Spleen (tissue), 11 donors: ENCODE results near the gene CLEC4G. TPM values are rescaled to one million over a fixed set of nuclear protein-coding genes. Genes with fewer than 3 reads are reported as not detected.
A peak's percentile ranks its signal among the peaks of the same experiment; 100 is the strongest.

Experiments used
- DNase-seq: peaks from one replicate; pipeline ENCODE4 v3.0.0-alpha.2; 2020
- H3K27ac ChIP-seq, 8 donors: fragments of 200-600 bp; sonication (generic) in 7 of 8; 1 replicate in 4 of 8; 2 replicates in 4 of 8; pipeline versions ENCODE4 v1.5.0 to v1.8.0; 2016 to 2021; ENCODE audit warnings: inconsistent platforms in 4 of 8, mild to moderate bottlenecking in 4 of 8, moderate library complexity in 1 of 8
- H3K27me3 ChIP-seq, 7 donors: fragments of 200-600 bp; sonication (generic) in 6 of 7; replicated peaks in 1 of 7; 1 replicate in 4 of 7; 2 replicates in 3 of 7; pipeline versions ENCODE4 v1.5.0 to v1.8.0; 2016 to 2021; ENCODE audit warnings: inconsistent platforms in 3 of 7, mild to moderate bottlenecking in 1 of 7
- H3K36me3 ChIP-seq, 6 donors: fragments of 200-600 bp; sonication (generic) in 5 of 6; 1 replicate in 4 of 6; 2 replicates in 2 of 6; pipeline versions ENCODE4 v1.5.0 to v1.8.0; 2016 to 2021; ENCODE audit warnings: inconsistent platforms in 2 of 6
- H3K4me1 ChIP-seq, 6 donors: fragments of 200-600 bp; sonication (generic) in 5 of 6; 1 replicate in 3 of 6; 2 replicates in 3 of 6; pipeline versions ENCODE4 v1.5.0 to v1.8.0; 2016 to 2021; ENCODE audit warnings: inconsistent platforms in 3 of 6
- H3K4me3 ChIP-seq, 8 donors: fragments of 200-600 bp; sonication (generic) in 7 of 8; 1 replicate in 4 of 8; 2 replicates in 4 of 8; pipeline versions ENCODE4 v1.5.0 to v1.8.0; 2016 to 2021; ENCODE audit warnings: inconsistent platforms in 4 of 8, mild to moderate bottlenecking in 4 of 8, moderate library complexity in 2 of 8
- H3K9me3 ChIP-seq, 8 donors: fragments of 200-600 bp; sonication (generic) in 7 of 8; 1 replicate in 4 of 8; 2 replicates in 4 of 8; pipeline versions ENCODE4 v1.5.0 to v1.8.0; 2016 to 2021; ENCODE audit warnings: inconsistent platforms in 4 of 8
- CTCF ChIP-seq, 11 experiments: fragments of 200-600 bp in 7 of 11; fragments of 450-650 bp in 4 of 11; sonication (generic) in 4 of 11; IDR thresholded peaks in 8 of 11; conservative IDR thresholded peaks in 3 of 11; 1 replicate in 7 of 11; 2 replicates in 4 of 11; pipeline versions ENCODE4 v1.4.0 to v1.8.0; 2016 to 2021; ENCODE audit warnings: antibody characterized with exemption in 11 of 11, inconsistent platforms in 4 of 11, mild to moderate bottlenecking in 1 of 11
- POLR2A ChIP-seq, 3 donors: fragments of 450-650 bp; IDR thresholded peaks; one replicate each; pipeline ENCODE4 v1.5.1; 2017; ENCODE audit warnings: antibody characterized with exemption in 3 of 3, mild to moderate bottlenecking in 1 of 3
- POLR2AphosphoS5 ChIP-seq, 3 donors: sonication (generic); formaldehyde crosslinking; IDR thresholded peaks; one replicate each; pipeline ENCODE4 v1.5.1; 2017; ENCODE audit warnings: antibody characterized with exemption in 3 of 3
- WGBS, 5 donors: extraction: QIAGEN DNeasy Blood & Tissue Kit in 3 of 5; methylation state at CpG; one replicate each; pipeline versions ENCODE4 v1.1.5 to v1.1.7; 2013 to 2018; 5-methylcytosine and 5-hydroxymethylcytosine counted together
- intact Hi-C: fragments of 100-400 bp; cut with DNase I; formaldehyde crosslinking; loops from one replicate; pipeline ENCODE4 v1.15.0; 2023; ENCODE audit warnings: low total_unique reads
- polyA plus RNA-seq, 3 donors: library from polyadenylated mRNA; stranded (reverse); fragments of 200-250 nt; gene quantifications; one replicate each; pipeline ENCODE4 v1.2.1, GENCODE V29; 2013
- total RNA-seq, 7 donors: library from RNA; depleted of rRNA in 3 of 7; stranded (reverse); fragments of >200 nt in 3 of 7; fragmentation: NEBNext Ultra II Directional in 4 of 7; extraction: Animal tissue kit (Norgen Biotek cat#: 25700) in 4 of 7; gene quantifications; one replicate each; pipeline versions ENCODE4 v1.1.0 to v1.2.1, GENCODE V29; 2016 to 2021
- donor health status: healthy with polysubstance abuse.
- donor health status: DM: no; HTN: no; CAD: no; lungs with moderate emphysema.
- donor health status: DM: no; HTN: no; CAD: no.
- donor health status: Bipolar disorder and iron deficiency.
- donor health status: healthy.
- donor health status: DM: no; HTN: no; CAD: no.
- donor health status: DM: yes; HTN: yes; CAD: no.

CLEC4G gene
- total and polyA plus RNA-seq, 10 donors = 0.34 to 4.0 (median 1.0) TPM; not detected in 1

GRCh38 chr19:7703332-7703731 is 28.6 kb downstream of the CLEC4G start:
- Histone ChIP-seq H3K4me1 (peaks cover 19 to 95% (median 66%) of the 10 kb centered on the region in 6 donors), H3K27ac (peak overlapping the region in 5 of 8 donors; percentile 70 to 94 (median 87)), H3K36me3 (no peaks in the 10 kb centered on the region), H3K27me3 (peaks cover 0 to 9% (median 0%) of the 10 kb centered on the region in 7 donors), H3K4me3 (no peak overlapping the region), H3K9me3 (no peaks in the 10 kb centered on the region)
- DNase-seq = peak; percentile 73
- intact Hi-C loops = no loop called here
- 76 to 83% (median 78%) methylated on average over 8 of the region's 8 CpGs for WGBS, 5 donors
- TF ChIP-seq CTCF (IDR thresholded peaks at IDR 0.05 in 8 of 11, conservative IDR thresholded peaks at IDR 0.05 in 3 of 11) = no peak
- no peak for TF ChIP-seq POLR2A (IDR thresholded peaks at IDR 0.05)
- no peak for TF ChIP-seq POLR2AphosphoS5 (IDR thresholded peaks at IDR 0.05)

- H3K27me3 ChIP-seq = peaks cover 0 to 23% (median 0%) of the 10 kb centered on the region in 7 donors
- peak within 1 kb of the TSS; percentile 48 to 90 (median 80) for H3K27ac ChIP-seq
- peaks cover 9 to 95% (median 55%) of the 10 kb centered on the region in 6 donors for H3K4me1 ChIP-seq
- WGBS, 5 donors = 38 to 60% (median 42%) methylated on average over 20 of the region's 20 CpGs
- H3K4me3 ChIP-seq = peak within 1 kb of the TSS in 6 of 8 donors; percentile 5 to 59 (median 20)
- H3K36me3 ChIP-seq = peaks cover 0 to 4% (median 0%) of the 10 kb centered on the region in 6 donors
- H3K9me3 ChIP-seq = no peaks in the 10 kb centered on the region
- TF ChIP-seq POLR2AphosphoS5 (IDR thresholded peaks at IDR 0.05) (peak in 2 of 3 donors; percentile 64 to 81), CTCF (IDR thresholded peaks at IDR 0.05 in 8 of 11, conservative IDR thresholded peaks at IDR 0.05 in 3 of 11) (no peak), POLR2A (IDR thresholded peaks at IDR 0.05) (peak in 2 of 3 donors; percentile 30 to 49)
- intact Hi-C loops = no loop called here
- peak; percentile 85 for DNase-seq
These were observed 30.1 kb downstream of the CLEC4G start, which contains the start of gene FCER2 for GRCh38 chr19:7701654-7702457. TSS of gene FCER2 (minus strand) at chr19:7702131. CDS start at chr19:7699760, 2,371 bp downstream.

- WGBS, 5 donors = 87 to 94% (median 93%) methylated on average over 4 to 12 of the region's 12 CpGs
- intact Hi-C loops = no loop called here
- Histone ChIP-seq H3K9me3 (no peaks in the 10 kb centered on the region), H3K4me3 (peak overlapping the region in 6 of 8 donors; percentile 5 to 59 (median 20)), H3K27me3 (peaks cover 0 to 25% (median 0%) of the 10 kb centered on the region in 7 donors), H3K27ac (peak overlapping the region; percentile 8 to 90 (median 80)), H3K4me1 (peaks cover 4 to 95% (median 48%) of the 10 kb centered on the region in 6 donors), H3K36me3 (peaks cover 0 to 8% (median 0%) of the 10 kb centered on the region in 6 donors)
- peak; percentile 75 for DNase-seq
- TF ChIP-seq POLR2AphosphoS5 (IDR thresholded peaks at IDR 0.05) = no peak
These were observed 30.8 kb downstream of the CLEC4G start for GRCh38 chr19:7701049-7701653.

GRCh38 chr19:7699417-7700401 is 32.2 kb downstream of the CLEC4G start:
- intact Hi-C loops = no loop called here
- WGBS, 5 donors = 52 to 57% (median 57%) methylated on average over 15 of the region's 15 CpGs
- TF ChIP-seq CTCF (IDR thresholded peaks at IDR 0.05 in 8 of 11, conservative IDR thresholded peaks at IDR 0.05 in 3 of 11) = no peak
- no peak for TF ChIP-seq POLR2AphosphoS5 (IDR thresholded peaks at IDR 0.05)
- TF ChIP-seq POLR2A (IDR thresholded peaks at IDR 0.05) = no peak
- peaks cover 0 to 8% (median 0%) of the 10 kb centered on the region in 6 donors for H3K36me3 ChIP-seq
- H3K4me3 ChIP-seq = peak overlapping the region in 4 of 8 donors; percentile 0 to 59 (median 17)
- no peak for DNase-seq
- H3K4me1 ChIP-seq = peaks cover 6 to 95% (median 41%) of the 10 kb centered on the region in 6 donors
- H3K9me3 ChIP-seq = no peaks in the 10 kb centered on the region
- H3K27ac ChIP-seq = peak overlapping the region in 4 of 8 donors; percentile 19 to 88 (median 54)
- peaks cover 0 to 25% (median 0%) of the 10 kb centered on the region in 7 donors for H3K27me3 ChIP-seq
